ENCODE results near the gene HDAC1. TPM values are rescaled to one million over a fixed set of nuclear protein-coding genes. Genes with fewer than 3 reads are reported as not detected.

The HDAC1 gene
- total and polyA plus RNA-seq, 2 of the 8 experiments (the other 6 are each of a cell fraction or from before 2014, with no cell fraction given): 111 to 125 TPM

DNA sequence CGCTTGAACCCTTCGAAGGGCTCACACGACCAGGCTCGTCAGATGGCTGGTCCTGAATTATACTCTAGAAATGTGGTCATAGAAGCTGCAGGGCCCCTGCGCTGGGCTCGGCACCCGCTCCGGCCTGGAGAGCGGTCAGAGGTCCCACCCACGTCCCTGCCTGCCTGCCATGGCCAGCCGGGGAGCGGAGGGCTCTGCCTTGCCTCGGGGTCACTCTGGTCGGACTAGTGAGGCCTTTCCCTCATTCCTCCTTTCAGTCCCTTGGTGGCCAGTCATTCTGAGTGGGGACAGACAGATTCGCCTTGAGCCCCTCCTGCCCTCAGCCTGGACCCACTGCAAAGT, 44.7 kb downstream of the HDAC1 start:
- peak overlapping the region; percentile 31 to 93 (median 68); a peak in 7 of 8 replicates for H3K4me3 ChIP-seq (ENCODE audit: extremely low read depth in 1 of 4, insufficient read depth in 2 of 4, low read depth in 3 of 4, low read length in 4 of 4)
- H4K5ac ChIP-seq (ENCODE audit: insufficient read length, low read depth, low read length): no peak overlapping the region
- no peak overlapping the region for H3K27ac ChIP-seq (ENCODE audit: low read depth, low read length)
- H4K20me1 ChIP-seq (replicated peaks in 1 of 2; ENCODE audit: control insufficient read depth in 1 of 2, insufficient read depth in 2 of 2, low read length in 2 of 2): peaks cover 9 to 15% of the 10 kb centered on the region in 2 experiments
- peaks cover 4 to 21% of the 10 kb centered on the region in 2 experiments; a peak in 3 of 4 replicates for H3K79me2 ChIP-seq (ENCODE audit: control insufficient read depth in 1 of 2, insufficient read depth in 2 of 2, low read length in 2 of 2)
- H2BK5ac ChIP-seq (ENCODE audit: low read depth, low read length): no peak overlapping the region; the same call in 1 of the 2 replicates
- peak overlapping the region; percentile 78 for H3K18ac ChIP-seq (ENCODE audit: extremely low read depth, low read length)
- FAIRE-seq (no peak), DNase-seq (ENCODE audit: low read depth in 1 of 2, low spot score in 2 of 2) (no peak)
- peaks cover 10% of the 10 kb centered on the region; the same call in 1 of the 2 replicates for H3K23me2 ChIP-seq (ENCODE audit: low read depth, low read length)
- H2AFZ ChIP-seq (ENCODE audit: low read length): no peak overlapping the region
- peak overlapping the region; percentile 75 for H2BK15ac ChIP-seq (ENCODE audit: low read length)
- peak overlapping the region; percentile 4 for H4K91ac ChIP-seq (replicated peaks; ENCODE audit: insufficient read length, low read length)
- H3K36me3 ChIP-seq (ENCODE audit: control insufficient read depth in 2 of 4, insufficient read depth in 4 of 4, low read length in 3 of 4): peaks cover 5 to 34% (median 10%) of the 10 kb centered on the region in 4 experiments; a peak in 6 of 8 replicates
- POLR2A ChIA-PET (ENCODE audit: partially characterized antibody): interaction anchor here (0.7 to 13.4 kb wide), 33 partner anchors 9 to 1756 kb away, joined by 3 to 321 read pairs (median 5); partner anchors contain the start of genes BSDC1, CCDC28B, EIF3I and FAM167B
- H2BK12ac ChIP-seq (ENCODE audit: low read depth, low read length): 0 out of 2 replicates have a peak overlapping the region, but pooled peaks have one; percentile 62
- H3K56ac ChIP-seq (replicated peaks; ENCODE audit: insufficient read length, low read depth, low read length): no peak overlapping the region
- H3K79me1 ChIP-seq (ENCODE audit: low read depth, low read length): peaks cover 2% of the 10 kb centered on the region; the same call in 1 of the 2 replicates
- H3K23ac ChIP-seq (ENCODE audit: insufficient read length): no peak overlapping the region
- H2BK120ac ChIP-seq (replicated peaks; ENCODE audit: low read depth, low read length): no peak overlapping the region
- H3K4me1 ChIP-seq (replicated peaks in 1 of 4; ENCODE audit: control insufficient read depth in 3 of 4, insufficient read depth in 4 of 4, low read length in 3 of 4): peaks cover 5 to 37% (median 28%) of the 10 kb centered on the region in 4 experiments
- WGBS, 2 experiments (ENCODE audit: extremely low coverage in 1 of 2, insufficient coverage in 1 of 2, insufficient read length in 1 of 2, insufficient replicate concordance in 2 of 2, low coverage in 1 of 2, low lambda C conversion rate in 2 of 2, missing lambda C conversion rate in 1 of 2): 37% methylated on average over 15 of the region's 15 CpGs; no CpG with 5 or more reads in 1 of the 2 experiments
- H3K9me3 ChIP-seq (ENCODE audit: insufficient read depth in 2 of 2, low read depth in 1 of 2, low read length in 1 of 2): no peaks in the 10 kb centered on the region
- no peak overlapping the region for H3K9ac ChIP-seq (replicated peaks in 1 of 4; ENCODE audit: extremely low read depth in 1 of 4, low read depth in 3 of 4, low read length in 3 of 4)
- H2BK20ac ChIP-seq (ENCODE audit: low read length): 0 out of 2 replicates have a peak overlapping the region, but pooled peaks have one; percentile 86
- H3K27me3 ChIP-seq (replicated peaks in 1 of 4; ENCODE audit: control insufficient read depth in 3 of 4, extremely low read depth in 1 of 4, insufficient read depth in 3 of 4, low read length in 3 of 4): peaks cover 0 to 7% (median 2%) of the 10 kb centered on the region in 4 experiments; a peak in 4 of 7 replicates
- no peak overlapping the region for H3K14ac ChIP-seq (ENCODE audit: insufficient read length)
- no peak for TF ChIP-seq TAF1 (IDR thresholded peaks at IDR 0.05; ENCODE audit: low read depth, low read length)
- TF ChIP-seq SIX5 (IDR thresholded peaks at IDR 0.05; ENCODE audit: low read depth, low read length): no peak
- TF ChIP-seq TBP (IDR thresholded peaks at IDR 0.05; ENCODE audit: low read depth, low read length): no peak
- TF ChIP-seq RNF2 (IDR thresholded peaks at IDR 0.05; ENCODE audit: borderline replicate concordance, low read depth, low read length, missing control alignments, poor library complexity, severe bottlenecking): no peak
- no peak for TF ChIP-seq SIRT6 (IDR thresholded peaks at IDR 0.05; ENCODE audit: low read length)
- TF ChIP-seq, protein P1, sequence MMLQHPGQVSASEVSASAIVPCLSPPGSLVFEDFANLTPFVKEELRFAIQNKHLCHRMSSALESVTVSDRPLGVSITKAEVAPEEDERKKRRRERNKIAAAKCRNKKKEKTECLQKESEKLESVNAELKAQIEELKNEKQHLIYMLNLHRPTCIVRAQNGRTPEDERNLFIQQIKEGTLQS (IDR thresholded peaks at IDR 0.05; ENCODE audit: insufficient read depth, low read depth, low read length): no peak
- peak overlapping the region; percentile 6; the same call in 1 of the 2 replicates for H2AK5ac ChIP-seq (ENCODE audit: low read depth, low read length)
- CTCF ChIA-PET (ENCODE audit: partially characterized antibody): interaction anchor here (1.5 to 1.7 kb wide), 2 partner anchors 14 to 21 kb away, joined by 5 read pairs; no protein-coding TSS in a partner anchor
- peak overlapping the region; percentile 53 to 73 for H3K4me2 ChIP-seq (ENCODE audit: insufficient read depth in 1 of 2, low read depth in 2 of 2, low read length in 2 of 2)
- H4K8ac ChIP-seq (ENCODE audit: extremely low read depth, insufficient read depth, low read length): peak overlapping the region; percentile 22; the same call in 1 of the 2 replicates
- H3K4ac ChIP-seq (replicated peaks; ENCODE audit: insufficient read length, low read depth, low read length): no peak overlapping the region
